ENCODE data around the gene UBR4. TPM values are rescaled to one million over a fixed set of nuclear protein-coding genes. Genes with fewer than 3 reads are reported as not detected.

The UBR4 gene
- total and polyA plus RNA-seq, 2 experiments from 2014 or later, result 111 to 230 TPM

DNA sequence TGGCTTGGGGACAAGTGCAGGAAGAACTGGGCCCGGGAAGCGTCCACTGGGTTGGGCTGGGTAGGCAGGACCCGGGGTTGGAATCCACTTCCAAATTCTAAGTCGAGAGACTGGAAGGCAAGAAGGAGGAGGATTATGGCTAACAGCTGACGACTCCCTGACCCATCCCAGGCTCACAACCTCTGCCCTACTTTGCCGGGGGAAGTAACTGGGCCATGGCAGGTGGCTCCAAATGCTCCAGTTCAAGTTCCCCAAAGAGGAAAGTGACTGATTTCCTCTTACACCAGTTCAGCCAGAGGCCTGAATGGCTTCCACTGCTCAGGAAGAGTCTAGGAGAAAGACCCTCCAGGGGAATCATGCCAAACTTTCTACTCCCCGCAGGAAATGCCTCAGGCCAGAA is 29.8 kb upstream of the UBR4 start:
- no peak overlapping the region for H3K4me2 ChIP-seq
- TF ChIP-seq STAT1 (IDR thresholded peaks at IDR 0.05; ENCODE audit: unreplicated experiment) (no peak), JUNB (IDR thresholded peaks at IDR 0.05; ENCODE audit: unreplicated experiment) (no peak), POLR2AphosphoS5 (IDR thresholded peaks at IDR 0.05; ENCODE audit: low read depth) (no peak), NANOG (IDR thresholded peaks at IDR 0.05; ENCODE audit: borderline replicate concordance) (no peak), ZNF331 (CRISPR knock-in tag; IDR thresholded peaks at IDR 0.05; ENCODE audit: low read depth) (no peak)
- TF ChIP-seq, protein P1, sequence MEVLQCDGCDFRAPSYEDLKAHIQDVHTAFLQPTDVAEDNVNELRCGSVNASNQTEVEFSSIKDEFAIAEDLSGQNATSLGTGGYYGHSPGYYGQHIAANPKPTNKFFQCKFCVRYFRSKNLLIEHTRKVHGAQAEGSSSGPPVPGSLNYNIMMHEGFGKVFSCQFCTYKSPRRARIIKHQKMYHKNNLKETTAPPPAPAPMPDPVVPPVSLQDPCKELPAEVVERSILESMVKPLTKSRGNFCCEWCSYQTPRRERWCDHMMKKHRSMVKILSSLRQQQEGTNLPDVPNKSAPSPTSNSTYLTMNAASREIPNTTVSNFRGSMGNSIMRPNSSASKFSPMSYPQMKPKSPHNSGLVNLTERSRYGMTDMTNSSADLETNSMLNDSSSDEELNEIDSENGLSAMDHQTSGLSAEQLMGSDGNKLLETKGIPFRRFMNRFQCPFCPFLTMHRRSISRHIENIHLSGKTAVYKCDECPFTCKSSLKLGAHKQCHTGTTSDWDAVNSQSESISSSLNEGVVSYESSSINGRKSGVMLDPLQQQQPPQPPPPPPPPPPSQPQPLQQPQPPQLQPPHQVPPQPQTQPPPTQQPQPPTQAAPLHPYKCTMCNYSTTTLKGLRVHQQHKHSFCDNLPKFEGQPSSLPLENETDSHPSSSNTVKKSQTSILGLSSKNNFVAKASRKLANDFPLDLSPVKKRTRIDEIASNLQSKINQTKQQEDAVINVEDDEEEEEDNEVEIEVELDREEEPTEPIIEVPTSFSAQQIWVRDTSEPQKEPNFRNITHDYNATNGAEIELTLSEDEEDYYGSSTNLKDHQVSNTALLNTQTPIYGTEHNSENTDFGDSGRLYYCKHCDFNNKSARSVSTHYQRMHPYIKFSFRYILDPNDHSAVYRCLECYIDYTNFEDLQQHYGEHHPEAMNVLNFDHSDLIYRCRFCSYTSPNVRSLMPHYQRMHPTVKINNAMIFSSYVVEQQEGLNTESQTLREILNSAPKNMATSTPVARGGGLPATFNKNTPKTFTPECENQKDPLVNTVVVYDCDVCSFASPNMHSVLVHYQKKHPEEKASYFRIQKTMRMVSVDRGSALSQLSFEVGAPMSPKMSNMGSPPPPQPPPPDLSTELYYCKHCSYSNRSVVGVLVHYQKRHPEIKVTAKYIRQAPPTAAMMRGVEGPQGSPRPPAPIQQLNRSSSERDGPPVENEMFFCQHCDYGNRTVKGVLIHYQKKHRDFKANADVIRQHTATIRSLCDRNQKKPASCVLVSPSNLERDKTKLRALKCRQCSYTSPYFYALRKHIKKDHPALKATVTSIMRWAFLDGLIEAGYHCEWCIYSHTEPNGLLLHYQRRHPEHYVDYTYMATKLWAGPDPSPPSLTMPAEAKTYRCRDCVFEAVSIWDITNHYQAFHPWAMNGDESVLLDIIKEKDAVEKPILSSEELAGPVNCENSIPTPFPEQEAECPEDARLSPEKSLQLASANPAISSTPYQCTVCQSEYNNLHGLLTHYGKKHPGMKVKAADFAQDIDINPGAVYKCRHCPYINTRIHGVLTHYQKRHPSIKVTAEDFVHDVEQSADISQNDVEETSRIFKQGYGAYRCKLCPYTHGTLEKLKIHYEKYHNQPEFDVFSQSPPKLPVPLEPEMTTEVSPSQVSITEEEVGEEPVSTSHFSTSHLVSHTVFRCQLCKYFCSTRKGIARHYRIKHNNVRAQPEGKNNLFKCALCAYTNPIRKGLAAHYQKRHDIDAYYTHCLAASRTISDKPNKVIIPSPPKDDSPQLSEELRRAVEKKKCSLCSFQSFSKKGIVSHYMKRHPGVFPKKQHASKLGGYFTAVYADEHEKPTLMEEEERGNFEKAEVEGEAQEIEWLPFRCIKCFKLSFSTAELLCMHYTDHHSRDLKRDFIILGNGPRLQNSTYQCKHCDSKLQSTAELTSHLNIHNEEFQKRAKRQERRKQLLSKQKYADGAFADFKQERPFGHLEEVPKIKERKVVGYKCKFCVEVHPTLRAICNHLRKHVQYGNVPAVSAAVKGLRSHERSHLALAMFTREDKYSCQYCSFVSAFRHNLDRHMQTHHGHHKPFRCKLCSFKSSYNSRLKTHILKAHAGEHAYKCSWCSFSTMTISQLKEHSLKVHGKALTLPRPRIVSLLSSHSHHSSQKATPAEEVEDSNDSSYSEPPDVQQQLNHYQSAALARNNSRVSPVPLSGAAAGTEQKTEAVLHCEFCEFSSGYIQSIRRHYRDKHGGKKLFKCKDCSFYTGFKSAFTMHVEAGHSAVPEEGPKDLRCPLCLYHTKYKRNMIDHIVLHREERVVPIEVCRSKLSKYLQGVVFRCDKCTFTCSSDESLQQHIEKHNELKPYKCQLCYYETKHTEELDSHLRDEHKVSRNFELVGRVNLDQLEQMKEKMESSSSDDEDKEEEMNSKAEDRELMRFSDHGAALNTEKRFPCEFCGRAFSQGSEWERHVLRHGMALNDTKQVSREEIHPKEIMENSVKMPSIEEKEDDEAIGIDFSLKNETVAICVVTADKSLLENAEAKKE (CRISPR knock-in tag; IDR thresholded peaks at IDR 0.05), result no peak
- TF ChIP-seq, protein P2, sequence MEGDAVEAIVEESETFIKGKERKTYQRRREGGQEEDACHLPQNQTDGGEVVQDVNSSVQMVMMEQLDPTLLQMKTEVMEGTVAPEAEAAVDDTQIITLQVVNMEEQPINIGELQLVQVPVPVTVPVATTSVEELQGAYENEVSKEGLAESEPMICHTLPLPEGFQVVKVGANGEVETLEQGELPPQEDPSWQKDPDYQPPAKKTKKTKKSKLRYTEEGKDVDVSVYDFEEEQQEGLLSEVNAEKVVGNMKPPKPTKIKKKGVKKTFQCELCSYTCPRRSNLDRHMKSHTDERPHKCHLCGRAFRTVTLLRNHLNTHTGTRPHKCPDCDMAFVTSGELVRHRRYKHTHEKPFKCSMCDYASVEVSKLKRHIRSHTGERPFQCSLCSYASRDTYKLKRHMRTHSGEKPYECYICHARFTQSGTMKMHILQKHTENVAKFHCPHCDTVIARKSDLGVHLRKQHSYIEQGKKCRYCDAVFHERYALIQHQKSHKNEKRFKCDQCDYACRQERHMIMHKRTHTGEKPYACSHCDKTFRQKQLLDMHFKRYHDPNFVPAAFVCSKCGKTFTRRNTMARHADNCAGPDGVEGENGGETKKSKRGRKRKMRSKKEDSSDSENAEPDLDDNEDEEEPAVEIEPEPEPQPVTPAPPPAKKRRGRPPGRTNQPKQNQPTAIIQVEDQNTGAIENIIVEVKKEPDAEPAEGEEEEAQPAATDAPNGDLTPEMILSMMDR (conservative IDR thresholded peaks at IDR 0.05; ENCODE audit: low read depth in 2 of 2), result no peak
- Mint-ChIP-seq H3K4me1 (no peaks in the 10 kb centered on the region), H3K27ac (no peak overlapping the region), H3K4me3 (no peak overlapping the region), H3K36me3 (ENCODE audit: low read depth) (peaks cover 87% of the 10 kb centered on the region), H3K27me3 (ENCODE audit: insufficient read depth, low read depth, poor library complexity) (peaks cover 5% of the 10 kb centered on the region), H3K9me3 (no peaks in the 10 kb centered on the region)
- peaks cover 70% of the 10 kb centered on the region for H3K36me3 ChIP-seq (ENCODE audit: insufficient read depth)
- H3K27me3 ChIP-seq (ENCODE audit: insufficient read depth), result no peaks in the 10 kb centered on the region
- H4K20me1 ChIP-seq (replicated peaks; ENCODE audit: insufficient read depth), result peaks cover 14% of the 10 kb centered on the region; the same call in 1 of the 2 replicates
- ATAC-seq (no peak), DNase-seq (ENCODE audit: low spot score) (no peak)
- no peaks in the 10 kb centered on the region for H3K4me1 ChIP-seq (ENCODE audit: insufficient read depth)
- H3F3A ChIP-seq (replicated peaks; ENCODE audit: low read depth), result no peaks in the 10 kb centered on the region
- H2AFZ ChIP-seq, result no peak overlapping the region
- H3K4me3 ChIP-seq, result no peak overlapping the region
- no peak overlapping the region for H3K27ac ChIP-seq (ENCODE audit: low read depth)
- H3K79me2 ChIP-seq (replicated peaks; ENCODE audit: insufficient read depth), result 0 out of 2 replicates have a peak, but pooled peaks cover 2% of the 10 kb centered on the region
- H3K9me2 ChIP-seq (ENCODE audit: insufficient read depth), result no peaks in the 10 kb centered on the region

All from GM23338 (cell line).